ENCODE data around the gene MRPL27. TPM values are rescaled to one million over a fixed set of nuclear protein-coding genes. Genes with fewer than 3 reads are reported as not detected.

The MRPL27 gene
- total RNA-seq, 1 donor from 2014 or later: 92.5 TPM

GRCh38 chr17:50397111-50397918 is 24.3 kb upstream of the MRPL27 start, which contains the start of gene LRRC59:
LRRC59 (minus strand) TSS chr17:50397523; CDS start chr17:50397317, 206 bp downstream.
- peak; percentile 34 for DNase-seq (ENCODE audit: low read depth)
- no peaks in the 10 kb centered on the region for H3K27me3 ChIP-seq (ENCODE audit: control insufficient read depth, insufficient read depth, low read length)

DNA sequence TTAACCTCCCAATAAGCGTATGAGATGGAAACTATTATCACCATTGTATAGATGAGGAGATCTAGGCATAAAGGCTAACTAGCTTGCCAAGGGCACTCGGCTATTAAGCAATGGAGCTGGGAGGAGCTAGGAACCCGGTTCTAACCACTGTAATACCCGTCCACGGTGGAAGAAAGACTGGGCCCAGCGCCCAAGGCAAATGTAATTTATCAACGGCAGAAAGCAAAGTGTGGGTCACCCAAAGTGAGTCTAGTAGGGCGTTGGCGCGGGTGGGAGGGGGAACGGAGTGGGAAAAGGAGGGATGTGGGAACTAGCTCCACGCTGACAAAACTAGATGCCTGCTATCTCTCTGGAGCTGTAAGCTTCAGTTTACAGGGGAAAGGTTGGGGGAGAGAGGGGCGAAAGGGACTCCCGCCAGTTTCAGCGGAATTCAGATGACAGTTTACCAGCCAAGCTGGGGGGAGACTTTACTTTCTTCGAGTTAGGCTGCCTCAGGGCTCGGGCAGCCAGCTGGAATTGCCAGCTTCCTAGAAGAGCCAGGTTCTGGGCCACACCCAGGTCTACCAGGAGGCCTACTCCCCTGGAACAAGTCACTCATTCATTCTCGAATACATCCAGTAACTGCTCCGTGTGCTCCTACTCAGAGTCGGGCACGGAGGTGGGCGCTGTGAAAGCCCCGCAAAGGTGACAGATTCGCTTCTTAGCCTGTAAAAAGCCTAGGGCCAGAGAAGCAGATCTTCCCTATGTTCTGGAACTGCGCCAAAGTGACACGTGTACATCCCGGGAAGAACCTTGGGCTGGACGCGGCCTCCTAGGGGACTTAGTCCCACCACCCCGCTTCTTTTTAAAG is 23.5 kb upstream of the MRPL27 start:
- TF ChIP-seq CTCF (IDR thresholded peaks at IDR 0.05; ENCODE audit: insufficient read depth, low read length, poor library complexity, severe bottlenecking): no peak
- Histone ChIP-seq H3K36me3 (ENCODE audit: control insufficient read depth, insufficient read depth, low read length) (peaks cover 3% of the 10 kb centered on the region), H3K27me3 (ENCODE audit: control insufficient read depth, insufficient read depth, low read length) (no peaks in the 10 kb centered on the region), H3K4me3 (ENCODE audit: low read depth, low read length) (peak overlapping the region; percentile 61)
- DNase-seq (ENCODE audit: low read depth): no peak

More at GRCh38 chr17:50397111-50397918, 24.3 kb upstream of the MRPL27 start, which contains the start of gene LRRC59:
- TF ChIP-seq CTCF (IDR thresholded peaks at IDR 0.05; ENCODE audit: insufficient read depth, low read length, poor library complexity, severe bottlenecking): peak; percentile 97
- H3K36me3 ChIP-seq (ENCODE audit: control insufficient read depth, insufficient read depth, low read length): peaks cover 3% of the 10 kb centered on the region
- H3K4me3 ChIP-seq (ENCODE audit: low read depth, low read length): peak within 1 kb of the TSS; percentile 61

GRCh38 chr17:50394711-50395110 is 21.7 kb upstream of the MRPL27 start:
- no peaks in the 10 kb centered on the region for H3K27me3 ChIP-seq (ENCODE audit: control insufficient read depth, insufficient read depth, low read length)
- H3K4me3 ChIP-seq (ENCODE audit: low read depth, low read length): no peak overlapping the region
- no peak for TF ChIP-seq CTCF (IDR thresholded peaks at IDR 0.05; ENCODE audit: insufficient read depth, low read length, poor library complexity, severe bottlenecking)
- DNase-seq (ENCODE audit: low read depth): no peak
- peaks cover 3% of the 10 kb centered on the region for H3K36me3 ChIP-seq (ENCODE audit: control insufficient read depth, insufficient read depth, low read length)

- Histone ChIP-seq H3K27me3 (ENCODE audit: control insufficient read depth, insufficient read depth, low read length) (no peaks in the 10 kb centered on the region), H3K4me3 (ENCODE audit: low read depth, low read length) (no peak overlapping the region), H3K36me3 (ENCODE audit: control insufficient read depth, insufficient read depth, low read length) (peaks cover 6% of the 10 kb centered on the region)
- DNase-seq (ENCODE audit: low read depth): no peak
- TF ChIP-seq CTCF (IDR thresholded peaks at IDR 0.05; ENCODE audit: insufficient read depth, low read length, poor library complexity, severe bottlenecking): no peak
Observed at GRCh38 chr17:50393700-50394099, 20.7 kb upstream of the MRPL27 start.

DNA sequence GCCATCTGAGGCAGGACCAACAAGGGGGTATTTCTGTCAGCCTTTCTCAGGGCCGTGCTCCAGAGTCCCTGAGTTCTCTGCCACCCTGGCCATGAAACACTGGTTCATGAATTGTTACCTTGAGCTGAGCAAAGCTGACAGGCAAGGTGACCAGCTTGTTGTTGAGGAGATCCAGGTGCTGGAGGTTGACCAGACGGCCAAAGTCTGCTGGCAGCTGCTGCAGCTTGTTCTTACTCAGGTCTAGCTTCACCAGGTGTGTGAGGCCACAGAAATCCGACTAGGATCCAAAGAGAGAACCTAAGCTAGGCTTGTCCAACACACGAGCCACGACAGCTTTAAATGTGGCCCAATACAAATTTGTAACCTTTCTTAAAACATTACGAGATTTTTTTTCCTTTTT is 19.6 kb upstream of the MRPL27 start:
- TF ChIP-seq CTCF (IDR thresholded peaks at IDR 0.05; ENCODE audit: insufficient read depth, low read length, poor library complexity, severe bottlenecking): no peak
- no peak for DNase-seq (ENCODE audit: low read depth)
- H3K27me3 ChIP-seq (ENCODE audit: control insufficient read depth, insufficient read depth, low read length): no peaks in the 10 kb centered on the region
- no peak overlapping the region for H3K4me3 ChIP-seq (ENCODE audit: low read depth, low read length)
- peaks cover 6% of the 10 kb centered on the region for H3K36me3 ChIP-seq (ENCODE audit: control insufficient read depth, insufficient read depth, low read length)
